K562 (cell line): ENCODE data around the gene CNPY2. TPM values are rescaled to one million over a fixed set of nuclear protein-coding genes. Genes with fewer than 3 reads are reported as not detected.

ENCODE experiments used
- ATAC-seq: fragments of 200-7000 bp; cut with Tn5 transposase; 3 replicates; pipeline ENCODE4 v1.9.1; 2020; ENCODE audit warnings: moderate library complexity
- BruUV-seq: library from RNA; stranded (reverse); fragments of 400-500 nt; replicated peaks from 2 replicates; lab custom pipeline; 2021; lab: Mats Ljungman, UMichigan
- CTCF ChIA-PET: fragments of 300-600 bp; formaldehyde crosslinking; extraction: SDS; loops from one replicate; lab custom pipeline; 2021; ENCODE audit warnings: low intra/inter-chr PET ratio; lab: Yijun Ruan, JAX
- POLR2A ChIA-PET: fragments of 300-600, 350-650 bp; sonication (Branson Sonifier 250); formaldehyde crosslinking; extraction: SDS; loops from one replicate; lab custom pipeline; 2021; ENCODE audit warnings: antibody characterized with exemption, inconsistent platforms; lab: Yijun Ruan, JAX
- DNase-seq, 4 experiments: peaks; one replicate each; pipeline versions ENCODE4 v3.0.0 to v3.0.0-alpha.2; 2011 to 2018; ENCODE audit warnings: low spot score in 3 of 4, mixed read lengths in 3 of 4; ENCODE audit errors: extremely low read depth in 1 of 4
- FAIRE-seq: peaks from 2 replicates; lab custom pipeline; 2011; peaks lifted over from hg19 to GRCh38; lab: Jason Lieb, UNC
- H2AFZ ChIP-seq: 2 replicates; pipeline ENCODE4 v1.6.0; 2011; ENCODE audit warnings: low read depth, low read length, control low read depth, inconsistent platforms
- H3K27ac ChIP-seq: fragments of 200-600 bp; 3 replicates; pipeline ENCODE4 v1.8.0; 2011; ENCODE audit warnings: low read depth, mild to moderate bottlenecking, control low read depth, inconsistent platforms, low read length, moderate library complexity, mixed read lengths; ENCODE audit errors: extremely low read depth
- H3K27me3 ChIP-seq, 2 experiments: fragments of 300-600 bp in 1 of 2; 2 replicates in 1 of 2; 3 replicates in 1 of 2; pipeline versions ENCODE4 v1.6.0 to v1.8.0; 2011; ENCODE audit warnings: inconsistent platforms in 2 of 2, low read length in 2 of 2, mild to moderate bottlenecking in 1 of 2, mixed read lengths in 1 of 2, moderate library complexity in 1 of 2; ENCODE audit not compliant: control insufficient read depth in 2 of 2, insufficient read depth in 2 of 2
- H3K36me3 ChIP-seq: fragments of 300-600 bp; 3 replicates; pipeline ENCODE4 v1.8.0; 2011; ENCODE audit warnings: mild to moderate bottlenecking, low read length, inconsistent platforms; ENCODE audit not compliant: control insufficient read depth, insufficient read depth
- H3K4me1 ChIP-seq, 2 experiments: fragments of 200-600 bp in 1 of 2; replicated peaks in 1 of 2; 2 replicates in 1 of 2; 3 replicates in 1 of 2; pipeline versions ENCODE4 v1.5.1 to v1.8.0; 2011; ENCODE audit warnings: inconsistent platforms in 2 of 2, low read length in 2 of 2, mild to moderate bottlenecking in 1 of 2, mixed read lengths in 1 of 2, moderate library complexity in 1 of 2; ENCODE audit not compliant: control insufficient read depth in 2 of 2, insufficient read depth in 2 of 2
- H3K4me2 ChIP-seq: 2 replicates; pipeline ENCODE4 v1.6.1; 2011; ENCODE audit warnings: low read length, control low read depth, inconsistent platforms, mixed read lengths; ENCODE audit not compliant: insufficient read depth
- H3K4me3 ChIP-seq: fragments of 200-600 bp; sonication (generic), shearing (Covaris generic); 2 replicates; pipeline ENCODE4 v1.5.1; 2016; ENCODE audit warnings: control low read depth, inconsistent platforms
- H3K79me2 ChIP-seq: fragments of 200-600 bp; 3 replicates; pipeline ENCODE4 v1.8.0; 2011; ENCODE audit warnings: low read length, inconsistent platforms; ENCODE audit not compliant: control insufficient read depth, insufficient read depth
- H3K9ac ChIP-seq, 2 experiments: 2 replicates each; pipeline versions ENCODE4 v1.6.0 to v1.6.1; 2011; ENCODE audit warnings: low read depth in 2 of 2, low read length in 2 of 2, control low read depth in 1 of 2, inconsistent platforms in 1 of 2, mild to moderate bottlenecking in 1 of 2, mixed read lengths in 1 of 2; ENCODE audit not compliant: insufficient read depth in 1 of 2
- H3K9me1 ChIP-seq: one replicate; pipeline ENCODE4 v1.6.0; 2011; ENCODE audit warnings: inconsistent platforms, mild to moderate bottlenecking, low read length, moderate library complexity; ENCODE audit not compliant: control insufficient read depth, insufficient read depth
- H3K9me3 ChIP-seq: replicated peaks from 2 replicates; pipeline ENCODE4 v1.5.1; 2011; ENCODE audit warnings: low read depth, low read length, inconsistent platforms; ENCODE audit not compliant: control insufficient read depth, insufficient read depth
- H4K20me1 ChIP-seq: replicated peaks from 2 replicates; pipeline ENCODE4 v1.6.1; 2011; ENCODE audit warnings: low read length, inconsistent platforms, mixed read lengths; ENCODE audit not compliant: control insufficient read depth, insufficient read depth
- ARID2 ChIP-seq: fragments of 450-650 bp; IDR thresholded peaks from 2 replicates; pipeline ENCODE4 v1.6.1; 2017; ENCODE audit warnings: antibody characterized with exemption, mild to moderate bottlenecking
- ATF4 ChIP-seq: fragments of 450-650 bp; formaldehyde crosslinking; IDR thresholded peaks from 2 replicates; pipeline ENCODE4 v1.4.0; 2022; ENCODE audit warnings: mild to moderate bottlenecking, moderate library complexity
- ATF7 ChIP-seq: fragments of 450-650 bp; IDR thresholded peaks from 2 replicates; pipeline ENCODE4 v1.7.1; 2014; ENCODE audit warnings: mild to moderate bottlenecking, moderate library complexity
- BRF2 ChIP-seq: IDR thresholded peaks from 3 replicates; pipeline ENCODE4 v1.6.1; 2011; ENCODE audit warnings: borderline replicate concordance, mild to moderate bottlenecking; ENCODE audit not compliant: insufficient read length, insufficient read depth
- CBFA2T3 ChIP-seq: fragments of 450-650 bp; IDR thresholded peaks from 2 replicates; pipeline ENCODE4 v1.6.1; 2017
- FOXJ3 ChIP-seq: sonication (generic); formaldehyde crosslinking; IDR thresholded peaks from 2 replicates; pipeline ENCODE4 v1.4.0; 2020; ENCODE audit warnings: mild to moderate bottlenecking, missing genetic modification reagents
- GATA2 ChIP-seq: sonication (generic); formaldehyde crosslinking; IDR thresholded peaks from 2 replicates; pipeline ENCODE4 v1.4.0; 2020; ENCODE audit warnings: mild to moderate bottlenecking, missing genetic modification reagents
- KLF1 ChIP-seq: fragments of 450-650 bp; IDR thresholded peaks from 2 replicates; pipeline ENCODE4 v1.6.1; 2016; ENCODE audit warnings: missing genetic modification characterization, missing compliant biosample characterization
- POLR2A ChIP-seq: fragments of 450-650 bp; conservative IDR thresholded peaks from 2 replicates; pipeline ENCODE4 v1.6.1; 2016
- SAP30 ChIP-seq: fragments of 200-600 bp; sonication (generic); IDR thresholded peaks from 2 replicates; pipeline ENCODE4 v1.6.1; 2012; ENCODE audit warnings: borderline replicate concordance, low read depth, mild to moderate bottlenecking, moderate library complexity, low read length, control low read depth, inconsistent platforms; ENCODE audit not compliant: insufficient read depth, poor library complexity, severe bottlenecking
- SMAD4 ChIP-seq: fragments of 250-450 bp; sonication (Bioruptor Pico); conservative IDR thresholded peaks from 2 replicates; pipeline ENCODE4 v1.8.0; 2021; ENCODE audit warnings: inconsistent platforms, mild to moderate bottlenecking, moderate library complexity
- TEAD2 ChIP-seq: fragments of 450-650 bp; IDR thresholded peaks from 2 replicates; pipeline ENCODE4 v1.6.1; 2016; ENCODE audit warnings: missing genetic modification characterization, control low read depth, missing compliant biosample characterization
- ZBTB8A ChIP-seq: fragments of 450-650 bp; IDR thresholded peaks from 2 replicates; pipeline ENCODE4 v1.6.1; 2018; ENCODE audit warnings: mild to moderate bottlenecking, moderate library complexity; ENCODE audit not compliant: partially characterized antibody
- ZC3H11A ChIP-seq: IDR thresholded peaks from 2 replicates; pipeline ENCODE4 v1.6.1; 2012; ENCODE audit warnings: low read depth, low read length, improper control_type of control experiment
- ZNF121 ChIP-seq: sonication (generic); formaldehyde crosslinking; conservative IDR thresholded peaks from 2 replicates; pipeline ENCODE4 v1.8.0; 2022; ENCODE audit warnings: missing genetic modification reagents
- ZNF184 ChIP-seq: sonication (generic); formaldehyde crosslinking; IDR thresholded peaks from 2 replicates; pipeline ENCODE4 v1.5.0; 2020; ENCODE audit warnings: missing genetic modification reagents
- ZNF217 ChIP-seq: sonication (generic); formaldehyde crosslinking; IDR thresholded peaks from 2 replicates; pipeline ENCODE4 v1.8.0; 2022; ENCODE audit warnings: mild to moderate bottlenecking, missing genetic modification reagents
- WGBS: fragments of 100-300 bp; shearing (Covaris generic); methylation state at CpG from one replicate; pipeline ENCODE4 v1.1.6; 2016; ENCODE audit warnings: low coverage, mixed read lengths; ENCODE audit not compliant: insufficient coverage; ENCODE audit errors: missing lambda C conversion rate; 5-methylcytosine and 5-hydroxymethylcytosine counted together
- in situ Hi-C: fragments of 300-500 bp; cut with MboI; formaldehyde crosslinking; loops from 4 replicates; pipeline ENCODE4 v1.15.0; 2018; ENCODE audit warnings: inconsistent platforms, mixed read lengths
- intact Hi-C: fragments of 100-400 bp; cut with micrococcal nuclease; formaldehyde crosslinking; loops from 2 replicates; pipeline ENCODE4 v1.14.2; 2022
- polyA plus RNA-seq, 8 experiments: library from polyadenylated mRNA; depleted of rRNA in 4 of 8; stranded (reverse) in 5 of 8; unstranded in 3 of 8; fragments of >200 nt; fragmentation: Nextera tagmentation in 2 of 8; fragmentation: Illumina TruSeq in 1 of 8; extraction: Ambion mirVana in 2 of 8; extraction: Trizol in 1 of 8; gene quantifications; 2 replicates each; pipeline versions ENCODE4 v1.2.1 to v1.2.3, GENCODE V29; 2011 to 2014; ENCODE audit warnings: inconsistent platforms in 1 of 8, missing spikeins in 1 of 8
- total RNA-seq, 7 experiments: library from RNA; depleted of rRNA in 6 of 7; stranded (reverse); fragments of >200 nt in 6 of 7; fragmentation: Illumina TruSeq in 2 of 7; extraction: Trizol in 2 of 7; gene quantifications; 2 replicates each; pipeline versions ENCODE4 v1.2.1 to v1.2.3, GENCODE V29; 2011 to 2021; ENCODE audit warnings: low replicate concordance in 1 of 7
- TF ChIP-seq, protein P1 (sequence below), 2 experiments: IDR thresholded peaks; 2 replicates each; pipeline ENCODE4 v1.6.1; 2011; ENCODE audit warnings: borderline replicate concordance in 1 of 2, control low read depth in 1 of 2, low read depth in 1 of 2, low read length in 1 of 2, mild to moderate bottlenecking in 1 of 2, mixed read lengths in 1 of 2, moderate library complexity in 1 of 2; ENCODE audit not compliant: insufficient read depth in 1 of 2, insufficient read length in 1 of 2, poor library complexity in 1 of 2, severe bottlenecking in 1 of 2; ENCODE audit errors: extremely low read depth in 1 of 2
- TF ChIP-seq, protein P2 (sequence below): fragments of 450-650 bp; formaldehyde crosslinking; IDR thresholded peaks from 2 replicates; pipeline ENCODE4 v1.4.0; 2020; ENCODE audit warnings: mild to moderate bottlenecking

The CNPY2 gene
- total and polyA plus RNA-seq, 9 of the 15 experiments (the other 6 are each of a cell fraction or from before 2014, with no cell fraction given) = 33.8 to 190 (median 138) TPM

- H3K9ac ChIP-seq = no peak overlapping the region
- 0 out of 3 replicates have a peak overlapping the region, but pooled peaks have one; percentile 33 for H3K27ac ChIP-seq
- H3K79me2 ChIP-seq = peaks cover 71% of the 10 kb centered on the region
- no peaks in the 10 kb centered on the region for H3K27me3 ChIP-seq
- no peaks in the 10 kb centered on the region; a peak in 1 of 5 replicates for H3K4me1 ChIP-seq
- FAIRE-seq (no peak), DNase-seq (no peak), ATAC-seq (peak; percentile 13; the same call in 1 of the 3 replicates)
- no peaks in the 10 kb centered on the region for H3K9me1 ChIP-seq
- ChIA-PET CTCF (no interaction called here), POLR2A (interaction anchor here (0.8 to 3.0 kb wide), 7 partner anchors 8 to 84 kb away, joined by 3 to 18 read pairs (median 4); partner anchors contain the start of gene CS)
- peaks cover 85% of the 10 kb centered on the region for H3K36me3 ChIP-seq
- intact Hi-C loops = no loop called here
- in situ Hi-C loops = no loop called here
- WGBS = 81% methylated on average over 3 of the region's 3 CpGs
- no peak overlapping the region for H2AFZ ChIP-seq
- peaks cover 6% of the 10 kb centered on the region; the same call in 1 of the 2 replicates for H4K20me1 ChIP-seq
- no peak overlapping the region for H3K4me3 ChIP-seq
- H3K4me2 ChIP-seq = no peak overlapping the region
- H3K9me3 ChIP-seq = no peaks in the 10 kb centered on the region
- BruUV-seq = no TSS peak
- TF ChIP-seq ZNF184 (CRISPR knock-in tag) (no peak), TEAD2 (tag) (no peak), BRF2 (no peak), ARID2 (no peak), ATF7 (no peak), ZBTB8A (no peak), SAP30 (no peak), ATF4 (no peak), ZNF217 (CRISPR knock-in tag) (no peak), POLR2A (no peak), ZC3H11A (no peak), KLF1 (tag) (no peak), CBFA2T3 (no peak), ZNF121 (CRISPR knock-in tag) (peak; percentile 94), GATA2 (CRISPR knock-in tag) (0 out of 2 replicates have a peak, but pooled peaks have one; percentile 10), FOXJ3 (no peak), SMAD4 (no peak)
- TF ChIP-seq, protein P1, sequence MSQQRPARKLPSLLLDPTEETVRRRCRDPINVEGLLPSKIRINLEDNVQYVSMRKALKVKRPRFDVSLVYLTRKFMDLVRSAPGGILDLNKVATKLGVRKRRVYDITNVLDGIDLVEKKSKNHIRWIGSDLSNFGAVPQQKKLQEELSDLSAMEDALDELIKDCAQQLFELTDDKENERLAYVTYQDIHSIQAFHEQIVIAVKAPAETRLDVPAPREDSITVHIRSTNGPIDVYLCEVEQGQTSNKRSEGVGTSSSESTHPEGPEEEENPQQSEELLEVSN (IDR thresholded peaks at IDR 0.05; ENCODE audit: borderline replicate concordance in 1 of 2, extremely low read depth in 1 of 2, insufficient read depth in 1 of 2, insufficient read length in 1 of 2, low read depth in 1 of 2, low read length in 1 of 2, poor library complexity in 1 of 2, severe bottlenecking in 1 of 2) = no peak
- TF ChIP-seq, protein P2, sequence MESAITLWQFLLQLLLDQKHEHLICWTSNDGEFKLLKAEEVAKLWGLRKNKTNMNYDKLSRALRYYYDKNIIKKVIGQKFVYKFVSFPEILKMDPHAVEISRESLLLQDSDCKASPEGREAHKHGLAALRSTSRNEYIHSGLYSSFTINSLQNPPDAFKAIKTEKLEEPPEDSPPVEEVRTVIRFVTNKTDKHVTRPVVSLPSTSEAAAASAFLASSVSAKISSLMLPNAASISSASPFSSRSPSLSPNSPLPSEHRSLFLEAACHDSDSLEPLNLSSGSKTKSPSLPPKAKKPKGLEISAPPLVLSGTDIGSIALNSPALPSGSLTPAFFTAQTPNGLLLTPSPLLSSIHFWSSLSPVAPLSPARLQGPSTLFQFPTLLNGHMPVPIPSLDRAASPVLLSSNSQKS = no peak
Measured at GRCh38 chr12:56288705-56289387, 26.9 kb downstream of the CNPY2 start.
